A673 (cell line): ENCODE results near the gene ST3GAL6. TPM values are rescaled to one million over a fixed set of nuclear protein-coding genes. Genes with fewer than 3 reads are reported as not detected.

Experiments
- BruUV-seq: library from RNA; stranded (reverse); fragments of 400-500 nt; replicated peaks from 2 replicates; lab custom pipeline; 2021; lab: Mats Ljungman, UMichigan
- CTCF ChIA-PET: fragments of 300-600 bp; sonication (Branson Sonifier 250); formaldehyde crosslinking; loops from one replicate; lab custom pipeline; 2022; ENCODE audit warnings: antibody characterized with exemption; lab: Charles Lee
- POLR2A ChIA-PET: fragments of 300-600 bp; sonication (Branson Sonifier 250); formaldehyde crosslinking; loops from one replicate; lab custom pipeline; 2022; ENCODE audit warnings: antibody characterized with exemption; ENCODE audit not compliant: low non-redundant PET; lab: Charles Lee
- DNase-seq: peaks from one replicate; pipeline ENCODE4 v3.0.0-alpha.2; 2015; ENCODE audit warnings: low spot score
- H3K27ac ChIP-seq: fragments of 200-600 bp; sonication (generic); 2 replicates; pipeline ENCODE4 v1.5.1; 2016; ENCODE audit warnings: mixed run types, low read depth, mild to moderate bottlenecking, mixed read lengths, antibody characterized with exemption, low read length; ENCODE audit not compliant: poor library complexity, severe bottlenecking
- H3K27me3 ChIP-seq: fragments of 200-600 bp; sonication (generic); replicated peaks from 2 replicates; pipeline ENCODE4 v1.6.1; 2017; ENCODE audit warnings: mixed run types, low read depth, mild to moderate bottlenecking, mixed read lengths, antibody characterized with exemption, low read length; ENCODE audit not compliant: insufficient read depth, poor library complexity
- H3K36me3 ChIP-seq: fragments of 200-600 bp; sonication (generic); 2 replicates; pipeline ENCODE4 v1.6.1; 2016; ENCODE audit warnings: mixed run types, mild to moderate bottlenecking, mixed read lengths, antibody characterized with exemption, low read length; ENCODE audit not compliant: insufficient read depth, poor library complexity, severe bottlenecking
- H3K4me1 ChIP-seq: fragments of 200-600 bp; sonication (generic); 2 replicates; pipeline ENCODE4 v1.6.1; 2017; ENCODE audit warnings: mixed run types, mild to moderate bottlenecking, mixed read lengths, antibody characterized with exemption, low read length; ENCODE audit not compliant: insufficient read depth, poor library complexity, severe bottlenecking
- H3K4me3 ChIP-seq: fragments of 200-600 bp; sonication (generic); 2 replicates; pipeline ENCODE4 v1.5.1; 2016; ENCODE audit warnings: low read depth, mixed run types, mild to moderate bottlenecking, mixed read lengths, low read length; ENCODE audit not compliant: poor library complexity, severe bottlenecking
- H3K9me3 ChIP-seq: fragments of 200-600 bp; sonication (generic); 2 replicates; pipeline ENCODE4 v1.6.1; 2016; ENCODE audit warnings: mixed run types, low read depth, mild to moderate bottlenecking, mixed read lengths, antibody characterized with exemption, low read length; ENCODE audit not compliant: poor library complexity, severe bottlenecking
- CTCF ChIP-seq: fragments of 300-800, 200-600 bp; sonication (generic); conservative IDR thresholded peaks from 2 replicates; pipeline ENCODE4 v1.5.1; 2017; ENCODE audit warnings: low read depth, mild to moderate bottlenecking, antibody characterized with exemption, low read length, moderate library complexity, mixed read lengths
- EZH2 ChIP-seq: fragments of 200-600 bp; sonication (generic); IDR thresholded peaks from 2 replicates; pipeline ENCODE4 v1.6.1; 2017; ENCODE audit warnings: borderline replicate concordance, low read depth, mild to moderate bottlenecking, mixed read lengths, antibody characterized with exemption, low read length; ENCODE audit not compliant: poor library complexity, severe bottlenecking
- intact Hi-C: fragments of 100-400 bp; cut with micrococcal nuclease; formaldehyde crosslinking; loops from one replicate; pipeline ENCODE4 v1.10.0; 2022; ENCODE audit not compliant: unreplicated experiment
- total RNA-seq: library from RNA; stranded (reverse); gene quantifications from 2 replicates; pipeline ENCODE4 v1.2.3, GENCODE V29; 2021

ST3GAL6 gene
- total RNA-seq, 1 experiment from 2014 or later, result 4.8 TPM

DNA sequence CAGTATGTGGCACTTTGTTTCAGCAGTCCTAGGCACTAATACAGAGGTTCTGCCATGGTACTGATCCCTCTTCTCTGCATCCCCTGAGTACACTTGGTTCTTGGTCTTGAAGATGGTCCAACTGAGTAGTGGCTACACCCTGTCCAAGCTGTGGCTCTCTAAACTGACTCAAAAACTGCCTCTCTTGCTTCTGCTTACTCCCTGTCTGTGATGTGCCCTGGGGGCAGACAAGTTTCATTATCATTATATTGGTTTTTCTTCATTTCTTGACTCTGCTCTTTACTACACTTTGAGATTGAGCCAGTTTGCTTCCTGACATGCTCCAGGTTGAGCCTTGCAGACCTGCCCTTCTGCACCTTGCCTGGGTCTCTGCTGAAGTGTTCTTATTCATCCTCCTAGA, 18.9 kb upstream of the ST3GAL6 start:
- DNase-seq, result no peak
- no peak for TF ChIP-seq CTCF
- TF ChIP-seq EZH2, result no peak
- no peak overlapping the region for H3K4me3 ChIP-seq
- BruUV-seq, result no TSS peak
- no peaks in the 10 kb centered on the region for H3K36me3 ChIP-seq
- no peaks in the 10 kb centered on the region for H3K27me3 ChIP-seq
- ChIA-PET POLR2A (no interaction called here), CTCF (no interaction called here)
- H3K27ac ChIP-seq, result no peak overlapping the region
- peaks cover 4% of the 10 kb centered on the region for H3K4me1 ChIP-seq
- intact Hi-C loops, result no loop called here
- H3K9me3 ChIP-seq, result no peaks in the 10 kb centered on the region

DNA sequence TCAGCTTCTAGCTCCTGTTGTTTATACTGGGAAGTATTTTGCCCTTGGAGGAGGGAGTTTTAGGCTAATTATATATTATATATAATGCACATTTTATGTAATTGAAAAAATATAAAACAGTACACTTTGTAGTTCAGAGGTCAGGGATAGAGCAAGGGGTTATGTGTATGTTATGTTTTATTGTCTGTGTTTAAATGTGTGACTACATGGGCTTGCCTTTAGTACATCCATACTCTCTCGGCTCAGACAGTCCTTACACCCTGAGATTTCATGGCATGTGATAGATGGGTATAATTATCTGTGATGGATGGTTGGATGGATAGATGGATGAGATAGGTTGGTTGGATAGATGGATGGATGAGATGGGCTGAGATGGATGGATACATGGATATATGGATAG, 17.4 kb upstream of the ST3GAL6 start:
- BruUV-seq, result no TSS peak
- intact Hi-C loops, result no loop called here
- CTCF ChIA-PET, result no interaction called here

DNA sequence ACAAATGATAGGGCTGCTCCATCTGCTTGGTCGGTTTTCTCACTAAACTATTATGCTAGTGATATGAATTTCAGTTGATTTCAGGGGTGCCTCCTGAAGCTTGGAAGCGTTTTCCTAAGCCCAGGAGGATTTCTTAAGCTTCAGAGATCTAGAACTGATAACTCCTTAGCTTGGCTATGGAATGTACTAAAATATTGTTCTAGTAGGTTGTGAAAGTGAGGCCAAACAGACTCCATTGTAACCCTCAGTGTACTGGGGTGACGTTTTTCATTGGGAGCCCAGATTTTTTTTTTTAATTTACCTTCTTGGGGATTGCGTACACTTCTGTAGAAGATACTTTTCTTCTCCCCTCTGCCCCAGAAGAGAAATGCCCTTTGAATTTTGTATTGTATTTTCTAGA, 17.0 kb upstream of the ST3GAL6 start:
- POLR2A ChIA-PET, result no interaction called here
- CTCF ChIA-PET, result no interaction called here
- H3K27me3 ChIP-seq, result no peaks in the 10 kb centered on the region
- no peaks in the 10 kb centered on the region for H3K9me3 ChIP-seq
- no peak overlapping the region for H3K27ac ChIP-seq
- no peaks in the 10 kb centered on the region for H3K36me3 ChIP-seq
- no TSS peak for BruUV-seq
- H3K4me1 ChIP-seq, result no peaks in the 10 kb centered on the region
- TF ChIP-seq EZH2, result no peak
- TF ChIP-seq CTCF, result no peak
- intact Hi-C loops, result no loop called here
- no peak overlapping the region for H3K4me3 ChIP-seq
- DNase-seq, result no peak

More for the DNA sequence above, 17.4 kb upstream of the ST3GAL6 start:
- POLR2A ChIA-PET, result no interaction called here
- Histone ChIP-seq H3K27ac (no peak overlapping the region), H3K4me3 (no peak overlapping the region), H3K36me3 (no peaks in the 10 kb centered on the region), H3K9me3 (no peaks in the 10 kb centered on the region), H3K27me3 (no peaks in the 10 kb centered on the region), H3K4me1 (no peaks in the 10 kb centered on the region)
- TF ChIP-seq CTCF, result no peak
- no peak for DNase-seq
